ENCODE measurements around the gene TEX264.

DNA sequence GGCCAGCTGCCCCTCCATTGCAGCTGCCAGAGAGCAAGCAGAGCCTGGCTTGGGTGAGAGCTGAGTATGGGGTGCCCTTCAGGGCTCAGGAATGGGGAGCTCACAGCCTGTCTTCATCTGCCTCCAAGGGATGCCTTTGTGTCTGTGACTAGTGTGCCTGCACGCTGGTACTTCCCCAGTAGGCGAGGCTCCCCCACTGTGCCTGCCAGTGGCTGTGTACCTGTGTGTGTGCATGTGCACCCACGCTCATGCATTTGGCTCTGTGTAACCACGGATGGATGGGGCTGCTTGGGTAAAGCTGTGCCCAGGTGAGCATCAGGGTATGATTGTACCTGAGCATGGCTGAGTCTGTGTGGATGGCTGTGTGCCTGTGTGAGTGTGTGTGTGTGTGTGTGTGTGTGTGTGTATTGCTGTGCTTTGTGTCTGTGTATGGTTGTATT, 33.5 kb downstream of the TEX264 start:
- TF ChIP-seq CTCF (conservative IDR thresholded peaks at IDR 0.05): no peak
- no peak for TF ChIP-seq EZH2 (IDR thresholded peaks at IDR 0.05; ENCODE audit: low read depth)

Data from PC-9 (cell line).